Panc1 (cell line): ENCODE results near the gene EYS. TPM values are rescaled to one million over a fixed set of nuclear protein-coding genes. Genes with fewer than 3 reads are reported as not detected.

Experiments used
- ATAC-seq: fragments of 200-7000 bp; cut with Tn5 transposase; 2 replicates; pipeline ENCODE4 v1.9.1; 2020; ENCODE audit warnings: mild to moderate bottlenecking, moderate library complexity
- BruUV-seq: library from RNA; stranded (reverse); fragments of 400-500 nt; replicated peaks from 2 replicates; lab custom pipeline; 2021; lab: Mats Ljungman, UMichigan
- CTCF ChIA-PET: fragments of 300-600 bp; sonication (Branson Sonifier 250); formaldehyde crosslinking; loops from one replicate; lab custom pipeline; 2022; ENCODE audit warnings: antibody characterized with exemption; lab: Charles Lee
- POLR2A ChIA-PET: fragments of 300-600 bp; sonication (Branson Sonifier 250); formaldehyde crosslinking; loops from one replicate; lab custom pipeline; 2022; ENCODE audit warnings: antibody characterized with exemption; lab: Charles Lee
- DNase-seq: peaks from one replicate; pipeline ENCODE4 v3.0.0-alpha.2; 2010; ENCODE audit warnings: low read depth, low spot score
- H3K27ac ChIP-seq: 2 replicates; pipeline ENCODE4 v1.5.1; 2011; ENCODE audit warnings: mild to moderate bottlenecking, low read length, inconsistent platforms
- H3K27me3 ChIP-seq: fragments of 200-500 bp; sonication (Bioruptor generic); 2 replicates; pipeline ENCODE4 v1.6.0; 2014; ENCODE audit warnings: low read length, inconsistent platforms; ENCODE audit not compliant: control insufficient read depth, insufficient read depth
- H3K36me3 ChIP-seq: fragments of 200-500 bp; sonication (Bioruptor generic); 2 replicates; pipeline ENCODE4 v1.5.1; 2014; ENCODE audit warnings: inconsistent platforms, mild to moderate bottlenecking, low read length, moderate library complexity; ENCODE audit not compliant: control insufficient read depth, insufficient read depth
- H3K4me1 ChIP-seq: 2 replicates; pipeline ENCODE4 v1.5.1; 2011; ENCODE audit warnings: inconsistent platforms, mild to moderate bottlenecking, low read length, moderate library complexity; ENCODE audit not compliant: control insufficient read depth, insufficient read depth
- H3K4me3 ChIP-seq, 2 experiments: 2 replicates each; pipeline ENCODE4 v1.5.1; 2011 to 2012; ENCODE audit warnings: low read depth in 2 of 2, low read length in 2 of 2, mild to moderate bottlenecking in 2 of 2, inconsistent platforms in 1 of 2, moderate library complexity in 1 of 2
- H3K9me3 ChIP-seq: fragments of 200-500 bp; sonication (Bioruptor generic); 2 replicates; pipeline ENCODE4 v1.5.1; 2014; ENCODE audit warnings: low read depth, mild to moderate bottlenecking, inconsistent platforms, low read length, moderate library complexity; ENCODE audit not compliant: control insufficient read depth, insufficient read depth
- POLR2AphosphoS5 ChIP-seq: IDR thresholded peaks from 2 replicates; pipeline ENCODE4 v1.6.1; 2012; ENCODE audit warnings: mild to moderate bottlenecking, low read depth, low read length, moderate library complexity
- SIN3A ChIP-seq: IDR thresholded peaks from 2 replicates; pipeline ENCODE4 v1.6.1; 2012; ENCODE audit warnings: low read depth, mild to moderate bottlenecking, low read length, moderate library complexity, borderline replicate concordance; ENCODE audit not compliant: insufficient read depth
- TCF7L2 ChIP-seq: IDR thresholded peaks from 2 replicates; pipeline ENCODE4 v1.6.1; 2011; ENCODE audit warnings: mild to moderate bottlenecking, low read depth, low read length, inconsistent platforms
- in situ Hi-C: cut with HindIII; loops from 2 replicates; pipeline ENCODE4 v1.10.0; 2016; ENCODE audit warnings: low sequenced_read_pairs, low pct_unique_long_range_greater_than_20kb
- intact Hi-C: fragments of 100-400 bp; cut with micrococcal nuclease; formaldehyde crosslinking; loops from one replicate; pipeline ENCODE4 v1.10.0; 2022; ENCODE audit not compliant: unreplicated experiment
- total RNA-seq: library from RNA; stranded (reverse); gene quantifications from one replicate; pipeline ENCODE4 v1.2.1, GENCODE V29; 2021; ENCODE audit not compliant: unreplicated experiment
- TF ChIP-seq, protein P1 (sequence below), 2 experiments: IDR thresholded peaks; 2 replicates each; pipeline ENCODE4 v1.6.1; 2011 to 2012; ENCODE audit warnings: low read depth in 2 of 2, control low read depth in 1 of 2, low read length in 1 of 2, mild to moderate bottlenecking in 1 of 2, moderate library complexity in 1 of 2; ENCODE audit not compliant: insufficient read depth in 1 of 2
- TF ChIP-seq, protein P2 (sequence below): fragments of 450-650 bp; IDR thresholded peaks from 2 replicates; pipeline ENCODE4 v1.5.1; 2017; ENCODE audit warnings: mild to moderate bottlenecking

The EYS gene
- total RNA-seq, 1 experiment from 2014 or later, result not detected

DNA sequence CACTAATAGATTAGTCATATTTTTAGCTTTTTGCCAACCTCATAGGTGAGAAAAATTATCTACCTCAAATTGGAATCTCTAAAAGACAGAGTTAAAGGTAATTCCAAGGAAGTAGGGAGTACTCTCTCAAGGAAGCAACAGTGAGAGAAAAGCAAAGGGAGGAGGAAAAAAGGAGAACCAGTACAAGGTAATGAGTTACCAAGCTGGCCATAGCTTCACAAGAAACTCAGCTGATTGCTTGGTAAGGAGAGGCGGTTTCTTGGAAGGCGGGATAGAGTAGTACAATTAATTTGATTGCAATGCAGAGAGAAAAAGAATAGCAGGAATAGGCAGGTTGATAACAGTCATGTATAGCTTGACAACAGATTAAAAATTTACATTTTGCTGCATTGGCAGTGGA, 1933.8 kb downstream of the EYS start:
- in situ Hi-C loops (no loop called here), intact Hi-C loops (no loop called here)
- Histone ChIP-seq H3K27me3 (no peaks in the 10 kb centered on the region), H3K36me3 (no peaks in the 10 kb centered on the region), H3K27ac (no peak overlapping the region), H3K4me3 (no peak overlapping the region), H3K4me1 (no peaks in the 10 kb centered on the region), H3K9me3 (no peaks in the 10 kb centered on the region)
- ATAC-seq (no peak), DNase-seq (no peak)
- no TSS peak for BruUV-seq
- TF ChIP-seq TCF7L2 (no peak), SIN3A (no peak), POLR2AphosphoS5 (no peak)
- TF ChIP-seq, protein P1, sequence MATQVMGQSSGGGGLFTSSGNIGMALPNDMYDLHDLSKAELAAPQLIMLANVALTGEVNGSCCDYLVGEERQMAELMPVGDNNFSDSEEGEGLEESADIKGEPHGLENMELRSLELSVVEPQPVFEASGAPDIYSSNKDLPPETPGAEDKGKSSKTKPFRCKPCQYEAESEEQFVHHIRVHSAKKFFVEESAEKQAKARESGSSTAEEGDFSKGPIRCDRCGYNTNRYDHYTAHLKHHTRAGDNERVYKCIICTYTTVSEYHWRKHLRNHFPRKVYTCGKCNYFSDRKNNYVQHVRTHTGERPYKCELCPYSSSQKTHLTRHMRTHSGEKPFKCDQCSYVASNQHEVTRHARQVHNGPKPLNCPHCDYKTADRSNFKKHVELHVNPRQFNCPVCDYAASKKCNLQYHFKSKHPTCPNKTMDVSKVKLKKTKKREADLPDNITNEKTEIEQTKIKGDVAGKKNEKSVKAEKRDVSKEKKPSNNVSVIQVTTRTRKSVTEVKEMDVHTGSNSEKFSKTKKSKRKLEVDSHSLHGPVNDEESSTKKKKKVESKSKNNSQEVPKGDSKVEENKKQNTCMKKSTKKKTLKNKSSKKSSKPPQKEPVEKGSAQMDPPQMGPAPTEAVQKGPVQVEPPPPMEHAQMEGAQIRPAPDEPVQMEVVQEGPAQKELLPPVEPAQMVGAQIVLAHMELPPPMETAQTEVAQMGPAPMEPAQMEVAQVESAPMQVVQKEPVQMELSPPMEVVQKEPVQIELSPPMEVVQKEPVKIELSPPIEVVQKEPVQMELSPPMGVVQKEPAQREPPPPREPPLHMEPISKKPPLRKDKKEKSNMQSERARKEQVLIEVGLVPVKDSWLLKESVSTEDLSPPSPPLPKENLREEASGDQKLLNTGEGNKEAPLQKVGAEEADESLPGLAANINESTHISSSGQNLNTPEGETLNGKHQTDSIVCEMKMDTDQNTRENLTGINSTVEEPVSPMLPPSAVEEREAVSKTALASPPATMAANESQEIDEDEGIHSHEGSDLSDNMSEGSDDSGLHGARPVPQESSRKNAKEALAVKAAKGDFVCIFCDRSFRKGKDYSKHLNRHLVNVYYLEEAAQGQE (IDR thresholded peaks at IDR 0.05; ENCODE audit: insufficient read depth in 1 of 2, low read depth in 2 of 2, low read length in 1 of 2), result no peak
- TF ChIP-seq, protein P2, sequence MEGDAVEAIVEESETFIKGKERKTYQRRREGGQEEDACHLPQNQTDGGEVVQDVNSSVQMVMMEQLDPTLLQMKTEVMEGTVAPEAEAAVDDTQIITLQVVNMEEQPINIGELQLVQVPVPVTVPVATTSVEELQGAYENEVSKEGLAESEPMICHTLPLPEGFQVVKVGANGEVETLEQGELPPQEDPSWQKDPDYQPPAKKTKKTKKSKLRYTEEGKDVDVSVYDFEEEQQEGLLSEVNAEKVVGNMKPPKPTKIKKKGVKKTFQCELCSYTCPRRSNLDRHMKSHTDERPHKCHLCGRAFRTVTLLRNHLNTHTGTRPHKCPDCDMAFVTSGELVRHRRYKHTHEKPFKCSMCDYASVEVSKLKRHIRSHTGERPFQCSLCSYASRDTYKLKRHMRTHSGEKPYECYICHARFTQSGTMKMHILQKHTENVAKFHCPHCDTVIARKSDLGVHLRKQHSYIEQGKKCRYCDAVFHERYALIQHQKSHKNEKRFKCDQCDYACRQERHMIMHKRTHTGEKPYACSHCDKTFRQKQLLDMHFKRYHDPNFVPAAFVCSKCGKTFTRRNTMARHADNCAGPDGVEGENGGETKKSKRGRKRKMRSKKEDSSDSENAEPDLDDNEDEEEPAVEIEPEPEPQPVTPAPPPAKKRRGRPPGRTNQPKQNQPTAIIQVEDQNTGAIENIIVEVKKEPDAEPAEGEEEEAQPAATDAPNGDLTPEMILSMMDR, result no peak
- POLR2A ChIA-PET, result no interaction called here
- CTCF ChIA-PET, result no interaction called here

DNA sequence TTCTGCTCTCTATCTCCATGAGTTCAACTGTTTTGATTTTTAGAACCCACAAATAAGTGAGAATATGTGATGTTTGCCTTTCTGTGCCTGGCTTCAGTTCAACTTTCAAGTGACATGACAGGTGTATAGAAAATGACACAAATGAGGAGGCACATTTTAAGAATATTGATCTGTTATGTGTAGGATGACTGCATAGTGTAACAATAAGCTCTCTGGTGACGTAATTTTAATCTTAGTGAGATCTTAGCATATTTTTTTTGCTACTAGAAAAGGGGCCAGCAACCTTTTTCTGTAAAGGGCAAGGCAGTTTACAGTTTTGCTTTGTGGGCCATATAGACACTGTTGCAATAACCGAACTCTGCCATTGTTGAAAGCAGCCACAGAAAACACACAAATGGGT, 1941.2 kb downstream of the EYS start:
- no TSS peak for BruUV-seq
- Histone ChIP-seq H3K36me3 (no peaks in the 10 kb centered on the region), H3K4me1 (no peaks in the 10 kb centered on the region), H3K4me3 (no peak overlapping the region), H3K27me3 (peaks cover 2% of the 10 kb centered on the region; the same call in 1 of the 2 replicates), H3K27ac (no peak overlapping the region), H3K9me3 (no peaks in the 10 kb centered on the region)
- TF ChIP-seq SIN3A (no peak), POLR2AphosphoS5 (no peak), TCF7L2 (no peak)
- TF ChIP-seq, protein P2, result no peak
- TF ChIP-seq, protein P1 (IDR thresholded peaks at IDR 0.05; ENCODE audit: insufficient read depth in 1 of 2, low read depth in 2 of 2, low read length in 1 of 2), result no peak
- in situ Hi-C loops, result no loop called here
- CTCF ChIA-PET, result no interaction called here
- POLR2A ChIA-PET, result no interaction called here
- DNase-seq (no peak), ATAC-seq (no peak)
- intact Hi-C loops, result loop anchor here (2.0 kb wide), 1 partner anchor 167 kb away; no protein-coding TSS in a partner anchor
